ENCODE results near the gene GPRC5C. TPM values are rescaled to one million over a fixed set of nuclear protein-coding genes. Genes with fewer than 3 reads are reported as not detected.

The GPRC5C gene
- total RNA-seq, 1 donor from 2014 or later = 70.4 TPM

DNA sequence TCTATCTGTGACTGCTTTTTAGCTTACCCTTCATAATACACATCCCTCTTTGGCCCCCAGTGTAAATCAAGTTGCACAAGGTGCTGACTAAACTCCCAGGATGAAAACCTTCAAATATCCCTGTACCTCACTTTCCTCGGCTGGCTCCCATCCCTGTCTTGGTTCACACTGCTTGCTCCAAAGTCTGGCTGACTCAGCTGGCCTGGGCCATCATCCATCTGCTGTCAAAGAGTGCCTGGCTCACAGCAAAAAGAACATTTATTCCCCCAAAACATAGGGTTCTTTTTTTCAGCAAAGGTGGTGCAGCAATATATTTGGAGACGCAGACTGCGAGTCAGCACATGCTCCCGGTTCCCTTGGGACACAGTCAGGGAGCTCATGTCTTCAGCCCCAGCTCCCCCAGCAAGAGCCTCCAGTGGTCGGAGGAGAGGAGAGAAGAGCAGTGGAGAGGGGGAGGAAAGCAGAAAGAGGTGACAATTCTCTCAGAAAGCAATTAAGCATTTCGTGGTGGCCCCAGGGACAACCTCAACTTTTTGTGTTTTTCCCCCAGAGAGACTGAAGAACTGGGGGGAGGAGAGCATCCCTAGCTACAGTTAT, 38.4 kb upstream of the GPRC5C start:
- no peak for FAIRE-seq
- peaks cover 27% of the 10 kb centered on the region for H3K27me3 Mint-ChIP-seq (ENCODE audit: low read depth, unreplicated experiment)
- Histone ChIP-seq H3K9ac (ENCODE audit: low read length) (no peak overlapping the region), H3K79me2 (ENCODE audit: insufficient read depth, low read length) (no peaks in the 10 kb centered on the region), H4K20me1 (ENCODE audit: insufficient read depth, low read length) (no peaks in the 10 kb centered on the region), H3K4me1 (ENCODE audit: insufficient read depth, low read length) (no peaks in the 10 kb centered on the region), H3K27me3 (ENCODE audit: insufficient read depth, low read length) (no peaks in the 10 kb centered on the region), H3K4me3 (ENCODE audit: insufficient read depth, low read depth, low read length) (no peak overlapping the region), H3K4me2 (ENCODE audit: low read length) (no peak overlapping the region), H3K9me3 (ENCODE audit: insufficient read depth, low read depth, low read length) (no peaks in the 10 kb centered on the region), H2AFZ (ENCODE audit: low read depth, low read length) (no peak overlapping the region), H3K36me3 (ENCODE audit: insufficient read depth, low read length) (no peaks in the 10 kb centered on the region), H3K27ac (ENCODE audit: low read depth, low read length) (no peak overlapping the region)
- TF ChIP-seq, protein P1, sequence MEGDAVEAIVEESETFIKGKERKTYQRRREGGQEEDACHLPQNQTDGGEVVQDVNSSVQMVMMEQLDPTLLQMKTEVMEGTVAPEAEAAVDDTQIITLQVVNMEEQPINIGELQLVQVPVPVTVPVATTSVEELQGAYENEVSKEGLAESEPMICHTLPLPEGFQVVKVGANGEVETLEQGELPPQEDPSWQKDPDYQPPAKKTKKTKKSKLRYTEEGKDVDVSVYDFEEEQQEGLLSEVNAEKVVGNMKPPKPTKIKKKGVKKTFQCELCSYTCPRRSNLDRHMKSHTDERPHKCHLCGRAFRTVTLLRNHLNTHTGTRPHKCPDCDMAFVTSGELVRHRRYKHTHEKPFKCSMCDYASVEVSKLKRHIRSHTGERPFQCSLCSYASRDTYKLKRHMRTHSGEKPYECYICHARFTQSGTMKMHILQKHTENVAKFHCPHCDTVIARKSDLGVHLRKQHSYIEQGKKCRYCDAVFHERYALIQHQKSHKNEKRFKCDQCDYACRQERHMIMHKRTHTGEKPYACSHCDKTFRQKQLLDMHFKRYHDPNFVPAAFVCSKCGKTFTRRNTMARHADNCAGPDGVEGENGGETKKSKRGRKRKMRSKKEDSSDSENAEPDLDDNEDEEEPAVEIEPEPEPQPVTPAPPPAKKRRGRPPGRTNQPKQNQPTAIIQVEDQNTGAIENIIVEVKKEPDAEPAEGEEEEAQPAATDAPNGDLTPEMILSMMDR (IDR thresholded peaks at IDR 0.05; ENCODE audit: insufficient read depth, low read depth, low read length) = no peak
- TF ChIP-seq EZH2 (IDR thresholded peaks at IDR 0.05; ENCODE audit: insufficient read depth, low read length) = no peak
- no peak overlapping the region for H3K27ac Mint-ChIP-seq (ENCODE audit: unreplicated experiment)
- peak; percentile 35 for DNase-seq (ENCODE audit: low read depth)
- peaks cover 6% of the 10 kb centered on the region for H3K4me1 Mint-ChIP-seq (ENCODE audit: low read depth, unreplicated experiment)
- no peak overlapping the region for H3K4me3 Mint-ChIP-seq (ENCODE audit: unreplicated experiment)
- no peaks in the 10 kb centered on the region for H3K9me3 Mint-ChIP-seq (ENCODE audit: unreplicated experiment)
- H3K36me3 Mint-ChIP-seq (ENCODE audit: low read depth, unreplicated experiment) = no peaks in the 10 kb centered on the region

DNA sequence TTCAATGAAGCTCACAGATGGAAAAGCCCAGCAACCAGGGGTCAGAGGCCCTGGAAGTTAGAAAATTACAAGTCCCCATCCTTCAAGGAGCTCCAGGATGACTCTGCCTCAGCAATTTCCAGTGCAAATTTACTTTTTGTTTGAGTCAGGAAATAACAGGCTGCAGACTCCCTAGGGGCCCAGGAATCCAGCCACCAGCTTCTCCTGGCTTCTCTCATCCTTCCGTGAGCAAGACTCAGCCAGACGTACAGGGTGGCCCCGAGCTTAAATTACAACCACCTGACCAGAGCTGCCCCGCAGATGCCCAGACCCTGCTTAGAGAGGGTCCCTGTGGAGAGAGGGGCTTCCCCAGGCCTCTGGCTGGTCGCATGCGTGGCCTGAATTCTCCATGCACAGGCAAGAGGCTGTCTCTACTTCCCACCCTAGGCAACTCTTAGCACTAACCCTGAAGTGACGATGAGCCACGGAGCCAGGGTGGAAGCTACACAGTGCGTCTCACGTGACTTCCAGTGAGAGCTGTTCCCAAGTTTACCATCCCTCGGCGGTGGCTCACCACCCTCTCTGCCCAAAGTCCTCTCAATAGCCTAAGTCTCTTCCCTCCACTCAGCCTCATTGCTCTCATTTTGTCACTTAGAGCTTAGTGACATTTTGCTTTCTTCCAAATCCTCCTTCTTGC, 37.5 kb upstream of the GPRC5C start:
- Histone ChIP-seq H3K9ac (ENCODE audit: low read length) (no peak overlapping the region), H3K27ac (ENCODE audit: low read depth, low read length) (no peak overlapping the region), H3K36me3 (ENCODE audit: insufficient read depth, low read length) (no peaks in the 10 kb centered on the region), H4K20me1 (ENCODE audit: insufficient read depth, low read length) (no peaks in the 10 kb centered on the region), H3K4me2 (ENCODE audit: low read length) (no peak overlapping the region), H3K79me2 (ENCODE audit: insufficient read depth, low read length) (no peaks in the 10 kb centered on the region), H2AFZ (ENCODE audit: low read depth, low read length) (no peak overlapping the region), H3K9me3 (ENCODE audit: insufficient read depth, low read depth, low read length) (no peaks in the 10 kb centered on the region), H3K4me3 (ENCODE audit: insufficient read depth, low read depth, low read length) (no peak overlapping the region), H3K27me3 (ENCODE audit: insufficient read depth, low read length) (no peaks in the 10 kb centered on the region), H3K4me1 (ENCODE audit: insufficient read depth, low read length) (no peaks in the 10 kb centered on the region)
- peaks cover 6% of the 10 kb centered on the region for H3K4me1 Mint-ChIP-seq (ENCODE audit: low read depth, unreplicated experiment)
- H3K9me3 Mint-ChIP-seq (ENCODE audit: unreplicated experiment) = no peaks in the 10 kb centered on the region
- H3K36me3 Mint-ChIP-seq (ENCODE audit: low read depth, unreplicated experiment) = no peaks in the 10 kb centered on the region
- TF ChIP-seq, protein P1 (IDR thresholded peaks at IDR 0.05; ENCODE audit: insufficient read depth, low read depth, low read length) = no peak
- FAIRE-seq (no peak), DNase-seq (ENCODE audit: low read depth) (no peak)
- no peak overlapping the region for H3K4me3 Mint-ChIP-seq (ENCODE audit: unreplicated experiment)
- H3K27ac Mint-ChIP-seq (ENCODE audit: unreplicated experiment) = peak overlapping the region; percentile 5
- H3K27me3 Mint-ChIP-seq (ENCODE audit: low read depth, unreplicated experiment) = peaks cover 21% of the 10 kb centered on the region

DNA sequence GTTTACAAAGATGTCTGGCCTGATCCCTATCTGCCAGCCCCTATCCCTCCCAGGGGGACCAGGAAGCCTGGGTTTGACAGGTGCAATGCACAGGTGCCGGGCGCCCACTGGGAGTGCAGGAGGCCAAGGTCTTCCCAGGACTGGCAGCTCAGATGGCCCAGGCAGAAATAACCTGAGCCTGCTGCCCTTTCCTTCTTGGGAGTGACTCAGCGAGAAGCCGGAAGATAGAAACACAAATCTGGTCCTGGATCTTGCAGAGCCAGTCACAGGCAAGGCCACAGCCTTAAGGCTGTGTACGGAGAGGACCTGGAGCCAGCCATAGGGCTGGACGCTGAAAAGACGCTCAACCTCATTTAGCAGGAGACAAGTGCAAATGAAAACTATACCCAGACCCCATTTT, 36.9 kb upstream of the GPRC5C start:
- no peaks in the 10 kb centered on the region for H3K79me2 ChIP-seq (ENCODE audit: insufficient read depth, low read length)
- H3K27me3 ChIP-seq (ENCODE audit: insufficient read depth, low read length) = no peaks in the 10 kb centered on the region
- no peak overlapping the region for H3K9ac ChIP-seq (ENCODE audit: low read length)
- no peak overlapping the region for H2AFZ ChIP-seq (ENCODE audit: low read depth, low read length)
- H3K27me3 Mint-ChIP-seq (ENCODE audit: low read depth, unreplicated experiment) = peaks cover 20% of the 10 kb centered on the region
- no peak for FAIRE-seq
- H3K4me1 ChIP-seq (ENCODE audit: insufficient read depth, low read length) = no peaks in the 10 kb centered on the region
- H3K4me1 Mint-ChIP-seq (ENCODE audit: low read depth, unreplicated experiment) = peaks cover 6% of the 10 kb centered on the region
- H3K9me3 Mint-ChIP-seq (ENCODE audit: unreplicated experiment) = no peaks in the 10 kb centered on the region
- no peak overlapping the region for H3K4me2 ChIP-seq (ENCODE audit: low read length)
- no peak overlapping the region for H3K4me3 ChIP-seq (ENCODE audit: insufficient read depth, low read depth, low read length)
- H3K27ac ChIP-seq (ENCODE audit: low read depth, low read length) = no peak overlapping the region
- no peaks in the 10 kb centered on the region for H4K20me1 ChIP-seq (ENCODE audit: insufficient read depth, low read length)
- H3K4me3 Mint-ChIP-seq (ENCODE audit: unreplicated experiment) = no peak overlapping the region
- peak overlapping the region; percentile 5 for H3K27ac Mint-ChIP-seq (ENCODE audit: unreplicated experiment)
- no peaks in the 10 kb centered on the region for H3K36me3 Mint-ChIP-seq (ENCODE audit: low read depth, unreplicated experiment)
- DNase-seq (ENCODE audit: low read depth) = no peak
- no peak for TF ChIP-seq EZH2 (IDR thresholded peaks at IDR 0.05; ENCODE audit: insufficient read depth, low read length)
- TF ChIP-seq, protein P1 (IDR thresholded peaks at IDR 0.05; ENCODE audit: insufficient read depth, low read depth, low read length) = no peak
- H3K36me3 ChIP-seq (ENCODE audit: insufficient read depth, low read length) = no peaks in the 10 kb centered on the region
- no peaks in the 10 kb centered on the region for H3K9me3 ChIP-seq (ENCODE audit: insufficient read depth, low read depth, low read length)
